Left forelimb (tissue), 1 donor: ENCODE data around the gene HEXIM2.
"Not testable (repeated sequence)": the region's sequence is repeated elsewhere in the genome, so short reads cannot be mapped to it uniquely, and the experiment has no call there.

Experiments used
- DNase-seq: peaks from one replicate; pipeline ENCODE4 v3.0.0-alpha.2; 2018; ENCODE audit warnings: low spot score

The HEXIM2 gene

DNA sequence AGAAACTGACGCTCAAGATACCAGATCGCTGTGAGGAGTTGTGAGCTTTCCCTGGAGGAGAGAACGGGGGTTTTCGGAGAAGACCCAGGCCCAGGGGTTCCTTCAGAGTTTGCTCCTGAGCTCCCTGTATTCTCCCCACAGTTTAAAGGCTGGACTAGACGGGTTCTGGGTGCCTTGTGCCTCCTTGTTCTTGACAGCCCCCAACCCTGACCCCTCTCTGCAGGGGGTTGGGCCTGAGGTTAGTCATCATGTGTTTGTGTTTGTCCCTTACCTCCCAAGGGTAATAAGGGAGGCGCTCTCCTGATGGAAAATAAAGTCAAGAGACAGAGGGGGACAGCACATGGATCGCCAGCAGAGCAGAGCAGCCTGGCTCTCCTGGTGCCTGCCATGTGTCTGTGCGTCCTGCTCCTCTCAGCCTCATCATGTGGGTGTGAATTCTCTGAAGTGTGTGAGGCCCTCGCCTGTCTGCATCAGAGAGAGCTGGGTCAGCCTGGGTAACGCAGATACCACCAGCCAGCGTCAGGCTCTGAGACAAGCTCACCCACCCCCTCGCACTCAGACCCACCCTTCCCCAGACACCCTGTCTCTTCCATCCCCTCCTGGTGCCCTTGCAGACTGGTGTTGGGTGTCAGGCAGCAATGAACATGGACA is 8.7 kb downstream of the HEXIM2 start:
- no peak for DNase-seq

DNA sequence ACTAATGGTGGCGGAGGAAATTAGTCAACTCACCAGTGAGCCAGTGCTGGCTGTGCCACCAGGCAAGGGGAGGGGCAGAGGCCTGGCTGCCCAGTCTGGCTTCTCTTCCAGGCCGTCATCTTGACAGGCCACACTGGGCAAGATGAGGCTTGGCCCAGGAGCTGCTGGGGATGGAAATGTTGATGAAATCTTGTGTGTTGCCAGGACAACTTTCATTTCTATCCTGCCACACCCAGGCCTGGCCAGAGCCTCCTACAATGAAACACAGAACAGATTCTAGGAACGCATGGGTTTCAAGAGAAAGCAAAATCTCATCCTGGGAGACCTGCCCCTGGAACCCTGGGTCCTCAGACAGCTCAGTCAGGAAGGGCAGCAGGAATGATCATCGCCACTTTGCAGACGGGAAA is 9.3 kb downstream of the HEXIM2 start:
- no peak for DNase-seq

DNA sequence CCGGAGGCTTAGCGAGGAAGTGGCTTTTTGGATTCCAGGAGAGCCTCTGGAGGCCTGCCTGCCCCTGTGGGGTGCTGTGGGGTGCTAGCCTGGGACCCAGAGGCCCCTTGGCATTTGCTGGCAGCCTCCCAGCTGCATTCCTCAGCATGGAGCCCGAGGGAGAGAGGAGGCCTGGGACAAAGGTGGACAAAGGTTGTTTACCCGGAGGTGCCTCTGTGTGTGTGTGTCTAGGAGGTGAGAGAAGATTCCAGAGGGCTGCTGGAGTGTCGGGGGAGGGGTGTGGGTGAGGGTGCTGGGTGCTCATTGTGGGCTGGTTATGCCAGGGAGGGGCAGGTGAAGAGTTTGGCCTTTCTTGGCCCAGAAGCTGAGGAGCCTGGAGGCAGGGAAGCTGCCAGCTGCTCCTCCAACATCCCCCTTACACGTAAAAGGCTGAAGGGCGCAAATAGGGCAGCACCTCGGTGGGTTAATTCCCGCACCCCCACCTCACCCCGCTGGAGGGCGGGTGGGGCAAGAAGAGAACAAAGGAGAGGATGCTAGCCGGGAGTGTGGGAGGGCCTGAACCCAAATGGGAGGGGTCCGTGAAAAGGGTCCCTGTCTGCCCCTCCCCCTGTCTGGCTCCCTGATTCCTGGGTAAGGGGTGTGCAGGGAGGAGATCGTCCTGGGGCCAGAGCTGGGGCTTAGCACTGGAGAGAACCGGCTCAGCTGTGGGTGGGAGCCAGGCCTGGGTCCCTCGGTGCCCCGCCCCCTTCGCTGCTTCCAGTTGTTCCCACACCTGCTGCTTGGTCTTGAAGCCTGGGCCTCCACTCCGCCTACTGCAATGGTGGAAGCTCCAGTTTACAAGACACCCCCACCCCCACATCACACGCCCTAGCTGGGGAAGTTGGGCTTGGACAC is 9.9 kb downstream of the HEXIM2 start:
- peak; percentile 81 for DNase-seq

DNA sequence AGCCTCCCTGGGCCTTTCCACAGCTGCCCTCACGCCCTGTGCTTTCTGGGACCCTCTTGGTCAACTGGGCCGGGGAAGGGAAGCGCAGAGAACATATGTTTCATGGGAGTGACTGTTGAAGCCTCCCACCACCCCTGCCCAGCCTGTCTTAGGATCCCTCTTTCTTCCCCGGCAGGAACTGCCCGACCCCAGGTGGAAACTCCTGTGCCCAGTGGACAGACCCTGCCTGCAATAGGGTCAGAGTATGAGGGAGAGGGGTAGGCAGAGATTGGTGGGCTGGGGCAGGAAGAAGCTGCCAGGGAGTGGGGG is 10.5 kb downstream of the HEXIM2 start:
- no peak for DNase-seq

DNA sequence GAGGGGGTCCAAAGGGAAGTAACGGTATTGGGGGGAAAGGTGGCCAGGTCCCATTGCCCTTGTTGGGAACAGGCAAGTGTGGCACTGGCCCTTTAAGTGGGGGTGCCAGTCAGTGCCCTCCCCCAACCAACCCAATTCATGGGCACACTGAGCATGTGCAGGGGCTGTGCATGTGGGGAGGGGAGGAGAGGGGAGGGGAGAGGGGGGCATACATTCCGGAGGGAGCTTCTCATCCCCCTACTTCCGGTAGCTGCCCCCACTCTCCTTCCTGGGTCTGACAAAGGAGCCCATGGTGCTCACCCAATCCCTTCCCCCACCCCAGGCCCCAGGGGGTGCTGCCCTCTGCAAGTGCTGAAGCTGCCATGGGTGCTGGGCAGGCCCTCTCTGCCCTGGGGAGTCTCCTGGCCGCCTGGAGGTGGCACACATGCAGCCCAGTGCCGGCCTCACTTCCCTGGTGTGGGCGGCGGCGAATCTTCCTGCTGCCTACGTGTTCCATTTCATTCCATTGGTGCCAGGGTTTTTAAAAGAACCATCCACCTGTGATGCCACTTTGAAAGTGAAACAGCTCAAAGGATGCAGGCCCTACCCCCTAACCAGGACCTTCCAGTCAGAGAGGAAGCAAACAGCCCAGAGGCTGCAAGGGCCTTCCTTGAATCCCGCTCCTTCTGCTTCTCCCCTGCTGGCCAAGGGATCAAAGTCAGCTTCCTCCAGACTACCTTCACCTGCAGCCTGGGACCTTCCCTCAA is 11.0 kb downstream of the HEXIM2 start:
- peak; percentile 82 for DNase-seq

DNA sequence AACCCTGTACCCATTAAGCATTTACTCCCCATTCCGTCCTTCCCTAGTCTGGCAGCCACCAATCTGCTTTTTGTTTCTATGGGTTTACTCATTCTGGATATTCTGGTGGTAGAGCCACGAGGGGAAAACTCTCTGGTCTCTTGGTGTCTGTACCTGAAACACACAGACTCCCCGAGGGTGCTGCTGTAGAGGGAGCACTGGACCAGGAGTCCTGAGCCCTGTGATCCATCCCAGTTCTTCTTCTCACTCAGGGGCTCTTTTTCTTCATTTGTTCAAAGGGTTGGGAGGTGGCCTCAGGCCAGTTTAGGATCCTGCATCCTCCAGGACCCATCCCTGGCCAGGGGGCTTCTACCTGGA is 14.1 kb downstream of the HEXIM2 start:
- no peak for DNase-seq

DNA sequence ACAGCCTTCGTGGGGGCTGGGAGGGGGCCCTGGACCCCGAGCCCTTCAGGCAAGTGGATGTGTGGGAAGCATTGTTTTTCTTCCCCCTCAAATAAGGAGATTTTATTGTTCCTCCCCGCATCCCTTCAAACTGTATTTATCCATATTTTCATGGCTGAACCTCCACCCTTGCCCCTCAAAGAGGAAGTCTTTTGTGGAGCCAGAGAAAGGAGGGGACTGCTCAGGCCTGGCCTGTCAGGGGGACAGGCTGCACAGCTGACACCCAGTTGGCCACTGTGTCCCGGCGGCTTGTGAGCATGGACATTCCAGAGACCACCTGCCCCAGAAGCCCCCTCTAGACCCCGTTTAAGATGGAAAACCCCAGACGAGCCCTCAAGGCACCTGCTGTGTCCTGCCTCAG is 15.9 kb downstream of the HEXIM2 start:
- DNase-seq = no peak

DNA sequence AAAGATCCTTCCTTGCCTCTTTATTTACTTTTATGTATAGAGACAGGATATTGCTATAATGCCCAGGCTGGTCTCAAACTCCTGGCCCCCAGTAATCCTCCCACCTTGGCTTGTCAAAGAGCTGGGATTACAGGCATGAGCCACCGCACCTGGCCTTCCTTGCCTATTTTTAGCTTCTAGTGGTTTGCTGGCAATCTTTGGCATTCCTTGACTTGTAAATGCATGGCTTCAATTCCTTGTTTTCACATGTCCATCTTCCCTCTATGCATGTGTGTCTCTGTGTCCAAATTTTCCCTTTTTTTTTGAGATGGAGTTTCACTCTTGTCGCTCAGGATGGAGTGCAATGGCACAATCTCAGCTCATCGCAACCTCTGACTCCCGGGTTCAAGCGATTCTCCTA is 22.5 kb downstream of the HEXIM2 start:
- no peak for DNase-seq

DNA sequence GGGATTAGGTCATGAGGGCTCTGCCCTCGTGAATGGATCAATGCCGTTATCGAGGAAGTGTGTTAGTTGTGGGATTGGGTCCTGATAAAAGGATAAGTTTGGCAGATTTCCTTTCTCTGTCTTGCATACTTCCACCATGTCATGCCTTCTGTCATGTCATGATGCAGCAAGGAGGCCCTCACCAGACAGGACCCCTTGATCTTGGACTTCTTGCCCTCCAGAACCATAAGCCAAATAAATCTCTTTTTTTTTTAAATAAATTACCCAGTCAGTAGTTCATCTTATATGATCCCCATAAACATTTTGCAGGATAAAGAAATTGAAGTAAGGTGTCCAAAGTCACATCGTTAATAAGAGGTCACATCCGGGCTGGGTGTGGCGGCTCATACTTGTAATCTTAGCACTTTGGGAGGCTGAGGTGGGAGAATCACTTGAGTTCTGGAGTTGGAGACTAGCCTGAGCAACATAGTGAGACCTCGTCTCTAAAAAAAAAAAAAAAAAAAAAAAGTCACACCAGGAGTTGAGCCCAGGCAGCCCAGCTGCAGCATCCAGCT is 25.2 kb downstream of the HEXIM2 start:
- no peak for DNase-seq

DNA sequence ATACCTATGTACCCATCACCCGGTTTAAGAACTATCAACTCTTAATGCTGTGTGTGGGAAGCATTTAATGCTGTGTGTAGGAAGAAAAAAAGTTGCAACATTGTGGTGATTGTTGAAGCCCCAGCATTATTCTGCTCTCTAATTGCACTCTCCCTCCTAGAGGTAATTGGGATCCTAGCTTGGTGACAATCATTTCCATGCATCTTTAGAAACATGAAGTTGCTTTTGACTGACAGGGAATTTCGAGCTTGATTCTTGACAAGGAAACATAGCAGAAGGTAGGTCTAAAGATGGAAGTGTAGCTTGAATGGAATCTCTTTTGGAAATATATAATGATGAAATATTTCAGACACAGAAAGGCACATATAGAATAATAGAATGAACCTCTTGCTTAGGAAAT is 27.3 kb downstream of the HEXIM2 start:
- no peak for DNase-seq

DNA sequence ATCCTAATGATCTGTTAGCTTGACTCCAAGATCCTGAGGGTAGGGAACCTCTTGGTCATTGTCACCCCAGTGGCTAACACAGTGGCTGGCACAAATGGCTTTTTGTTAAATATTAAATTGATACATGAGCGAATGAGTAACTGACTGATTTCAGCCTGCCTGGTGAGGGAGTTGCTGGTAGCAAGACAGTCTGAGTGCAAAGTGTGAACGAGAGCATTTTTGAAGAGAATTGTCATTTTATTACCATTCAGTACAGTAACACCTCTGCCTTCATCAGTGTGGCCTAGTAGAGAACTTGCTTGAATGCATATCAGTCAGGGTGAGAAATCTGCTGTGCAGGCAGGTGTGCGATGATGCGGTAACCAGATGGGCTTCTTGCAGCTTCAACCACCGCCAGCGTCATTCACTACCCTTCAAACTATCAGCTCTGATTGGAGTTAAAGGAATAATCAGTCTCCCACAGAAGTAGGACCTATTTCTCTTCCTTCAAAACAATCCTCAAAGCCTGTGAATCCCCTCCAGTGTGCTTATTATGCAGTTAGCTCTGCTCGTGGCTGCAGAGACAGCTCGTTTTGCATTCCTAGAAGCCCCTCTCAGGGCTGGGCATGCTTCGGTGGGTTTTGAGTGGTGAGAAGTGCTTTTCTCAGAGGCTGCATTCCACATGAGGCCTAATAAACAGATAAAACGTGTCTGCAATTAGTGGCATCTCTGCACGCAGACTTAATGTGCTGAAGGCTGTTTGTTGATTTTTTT is 29.0 kb downstream of the HEXIM2 start:
- DNase-seq = no peak

DNA sequence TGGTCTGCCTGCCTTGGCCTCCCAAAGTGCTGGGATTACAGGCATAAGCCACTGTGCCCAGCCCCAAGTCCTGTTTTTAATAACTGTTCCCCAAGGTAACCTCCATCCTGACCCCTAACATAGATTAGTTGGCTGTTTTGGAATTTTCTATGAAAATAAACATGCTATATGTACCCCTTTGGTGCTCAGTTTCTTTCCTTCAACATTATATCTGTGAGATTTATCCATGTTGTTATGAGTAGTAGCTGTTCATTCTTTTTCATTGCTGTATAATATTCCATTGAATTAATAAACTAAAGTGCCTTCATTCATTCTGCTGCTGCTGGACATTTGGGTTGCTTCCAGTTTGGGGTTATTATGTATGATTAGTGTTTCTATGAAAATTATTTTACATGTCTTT is 33.7 kb downstream of the HEXIM2 start:
- no peak for DNase-seq

DNA sequence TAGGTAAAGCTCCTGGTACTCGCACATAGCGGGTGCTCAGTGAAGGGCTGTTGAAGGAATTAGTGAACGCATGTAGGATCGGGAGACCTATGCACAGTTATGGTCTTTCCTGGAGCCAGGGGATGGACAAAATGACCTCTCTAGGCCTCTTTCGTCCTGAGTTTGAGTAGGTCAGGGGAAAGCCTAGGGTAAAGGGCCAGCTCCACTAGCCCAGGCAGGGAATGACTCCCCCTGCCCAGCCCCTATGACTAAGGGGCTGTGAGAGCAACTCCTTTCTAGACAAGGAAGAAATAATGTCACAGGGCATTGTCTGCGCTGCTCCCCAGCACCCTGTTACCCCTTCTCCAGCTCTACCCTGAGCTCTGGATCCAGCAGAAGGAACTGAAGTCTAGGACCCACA is 35.4 kb downstream of the HEXIM2 start:
- DNase-seq = no peak

DNA sequence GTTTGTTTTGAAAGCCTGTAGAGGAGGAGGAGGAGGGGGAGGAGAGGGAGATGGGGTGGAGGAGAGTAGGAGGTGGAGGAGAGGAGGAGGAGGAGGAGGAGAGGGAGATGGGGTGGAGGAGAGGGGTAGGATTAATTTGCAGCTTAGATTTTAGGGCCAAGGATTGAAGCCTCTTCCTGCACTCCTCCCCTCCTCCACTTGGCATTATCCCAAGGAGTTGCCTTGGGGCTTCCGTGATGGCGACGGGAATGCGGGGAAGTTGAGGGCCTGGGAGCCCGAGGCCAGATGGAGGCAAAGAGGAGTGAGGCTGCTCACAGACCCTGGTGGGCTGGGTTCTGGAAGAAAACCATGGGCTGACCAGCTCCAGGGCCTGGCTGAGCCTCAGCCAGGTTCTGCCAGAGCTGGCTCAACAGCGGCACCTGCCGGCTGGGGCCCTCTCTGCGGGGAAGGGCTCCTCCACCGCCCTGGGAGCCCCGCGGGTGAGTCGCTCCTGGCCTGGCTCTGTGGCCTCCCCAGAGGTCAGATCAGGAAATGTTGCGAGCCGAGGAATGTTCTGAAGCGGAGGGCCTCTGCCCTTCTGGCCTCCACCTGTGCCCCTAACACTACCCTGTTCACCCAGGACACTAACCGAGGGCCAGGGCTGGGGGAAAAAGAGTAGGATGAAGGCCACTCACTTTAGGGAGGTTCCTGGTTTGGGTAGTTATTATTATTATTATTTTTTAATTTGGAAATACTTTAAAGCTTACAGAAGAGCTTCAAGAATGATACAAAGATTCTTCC is 36.1 kb downstream of the HEXIM2 start:
- peak; percentile 94 for DNase-seq

DNA sequence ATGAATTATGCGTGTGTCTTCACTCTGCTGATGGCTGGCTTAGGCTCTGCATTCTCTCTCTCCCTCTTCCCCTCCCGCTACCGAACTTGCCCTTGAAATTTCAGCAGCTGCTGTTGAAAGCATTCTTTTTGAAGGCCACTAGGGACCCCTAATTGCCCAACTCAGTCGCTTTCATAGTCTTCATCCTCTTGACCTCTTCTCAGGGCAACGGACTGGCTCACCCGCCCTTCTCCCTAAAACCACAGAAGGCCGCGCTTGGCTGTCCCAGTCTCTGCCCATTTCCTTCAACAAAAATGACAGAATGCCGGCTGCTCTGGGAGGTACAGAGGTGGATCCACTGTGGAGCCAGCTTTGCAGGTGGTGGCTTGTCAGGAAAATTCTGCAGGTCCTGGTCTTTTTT is 39.0 kb downstream of the HEXIM2 start:
- DNase-seq = no peak

DNA sequence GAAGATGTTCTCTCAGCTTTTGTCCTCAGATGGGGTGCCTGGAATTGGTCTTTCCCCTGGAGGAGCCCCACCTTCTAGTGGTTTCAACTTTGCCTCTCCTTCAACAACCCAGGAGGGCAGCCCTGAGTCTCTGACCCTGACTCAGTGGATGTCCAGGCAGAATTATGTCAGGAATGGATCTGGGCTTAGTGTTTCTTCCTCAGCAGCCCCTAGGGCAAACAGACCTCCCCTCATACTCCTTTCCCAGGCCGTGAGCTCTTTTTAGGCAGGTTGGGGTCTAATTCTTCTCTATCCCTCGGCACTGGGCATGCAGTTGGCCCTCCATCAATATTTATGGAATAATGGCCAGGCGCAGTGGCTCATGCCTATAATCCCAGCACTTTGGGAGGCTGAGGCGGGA is 39.8 kb downstream of the HEXIM2 start:
- DNase-seq = no peak

DNA sequence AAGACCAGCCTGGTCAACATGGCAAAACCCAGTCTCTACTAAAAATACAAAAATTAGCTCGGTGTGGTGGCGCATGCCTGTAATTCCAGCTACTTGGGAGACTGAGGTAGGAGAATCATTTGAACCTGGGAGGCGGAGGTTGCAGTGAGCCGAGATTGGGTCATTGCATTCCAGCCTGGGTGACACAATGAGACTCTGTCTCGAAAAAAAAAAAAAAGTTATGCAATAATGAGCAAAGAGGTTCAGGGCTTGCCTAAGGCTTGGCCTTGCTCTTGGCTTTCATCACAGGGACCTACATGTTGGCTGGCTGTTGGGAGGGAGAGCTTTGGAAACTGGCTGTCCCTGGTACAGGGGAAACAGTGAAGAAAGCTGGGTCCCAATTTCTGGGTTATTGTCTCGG is 40.2 kb downstream of the HEXIM2 start:
- not testable (repeated sequence) for DNase-seq

DNA sequence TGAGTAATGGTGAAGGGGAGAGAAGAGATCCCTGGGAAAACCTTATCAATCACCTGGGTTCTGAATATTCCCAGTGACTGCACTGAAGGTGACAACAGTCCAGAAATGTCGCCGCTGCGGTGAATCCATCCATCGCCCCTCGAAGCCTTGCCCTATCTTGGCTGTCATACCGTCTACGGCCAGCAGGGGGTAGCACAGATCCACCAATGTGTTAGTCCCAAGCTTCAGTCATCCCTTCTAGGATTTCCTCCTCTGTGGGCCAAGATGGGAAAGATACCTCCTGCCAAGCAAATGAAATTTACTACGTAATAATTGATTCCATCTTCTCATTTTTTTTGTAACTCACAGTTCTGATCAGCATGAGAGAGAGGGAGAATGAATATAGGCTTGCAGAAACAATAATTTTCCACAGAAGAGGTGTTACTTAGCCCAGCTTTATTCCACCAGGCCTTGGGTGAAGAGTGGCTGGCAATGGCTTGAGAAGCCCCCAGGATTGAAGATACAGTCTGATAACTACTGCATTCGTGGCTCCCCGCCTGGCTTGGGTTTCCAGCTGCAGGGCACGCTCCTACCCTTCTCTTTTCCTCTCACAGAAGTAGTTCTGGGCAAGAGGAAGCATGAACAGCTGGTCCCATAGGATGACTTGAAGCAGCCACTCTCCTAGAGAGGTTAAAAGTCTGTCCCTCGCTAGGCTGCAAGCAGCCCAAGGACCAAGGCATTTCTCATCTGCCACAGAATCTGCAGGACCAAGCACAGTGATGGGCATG is 57.4 kb downstream of the HEXIM2 start:
- peak; percentile 87 for DNase-seq
